GM19023 (cell line): ENCODE data around the gene PDIK1L.

Experiments used
- ATAC-seq: cut with Tn5 transposase; IDR thresholded peaks from one replicate; pipeline ENCODE4 v1.9.1; 2021; ENCODE audit warnings: mild to moderate bottlenecking, moderate library complexity; ENCODE audit not compliant: unreplicated experiment

PDIK1L gene

GRCh38 chr1:26121854-26122773 lies 10.5 kb downstream of the PDIK1L start:
- ATAC-seq = no peak

DNA sequence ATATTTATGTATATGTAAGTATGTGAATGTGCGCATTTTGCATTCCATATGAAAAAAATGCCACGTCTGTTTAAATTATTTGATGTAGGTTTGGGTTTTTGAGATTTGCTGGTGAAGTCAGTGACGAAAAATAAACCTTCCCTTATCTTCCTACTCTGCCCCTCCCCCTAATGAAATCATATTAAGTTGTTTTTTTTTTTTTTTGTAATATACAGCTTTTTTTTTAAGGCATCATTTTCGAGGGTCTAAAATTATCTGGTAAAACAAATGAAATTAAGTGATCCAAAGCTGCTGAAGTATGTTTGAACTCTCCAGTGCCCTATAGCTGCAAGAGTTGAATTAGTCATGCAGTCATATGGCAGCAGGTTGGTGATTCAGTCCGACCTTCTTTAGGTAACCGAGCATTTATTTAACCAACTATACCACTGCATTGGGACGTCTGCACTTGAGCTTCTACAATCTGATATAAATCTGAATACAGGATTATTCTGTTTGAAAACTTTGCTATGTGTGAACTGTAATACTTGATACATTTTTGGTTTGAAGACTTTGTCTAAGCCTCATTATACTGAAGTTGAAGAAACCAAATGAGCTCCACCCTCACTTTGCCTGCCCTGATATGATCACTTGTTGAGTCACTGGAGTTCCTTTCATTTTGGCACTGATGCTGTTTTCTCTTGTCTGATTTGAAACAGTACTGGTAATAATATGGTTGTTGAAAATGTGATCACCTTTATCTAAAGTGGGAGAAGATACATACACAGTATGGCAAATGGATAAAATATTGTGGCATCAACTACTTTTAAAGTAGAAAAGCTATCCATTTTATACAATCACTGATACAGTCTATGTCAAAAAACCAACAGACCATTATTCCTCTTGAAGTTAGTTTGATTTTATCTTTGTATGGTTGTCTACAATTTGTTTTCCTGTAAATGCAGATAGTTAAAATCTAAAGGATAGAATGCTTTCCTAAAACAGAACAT lies 11.7 kb downstream of the PDIK1L start:
- no peak for ATAC-seq

- ATAC-seq = no peak
Observed at GRCh38 chr1:26124418-26125331, 13.1 kb downstream of the PDIK1L start.

GRCh38 chr1:26125382-26125781 lies 13.8 kb downstream of the PDIK1L start:
- no peak for ATAC-seq

DNA sequence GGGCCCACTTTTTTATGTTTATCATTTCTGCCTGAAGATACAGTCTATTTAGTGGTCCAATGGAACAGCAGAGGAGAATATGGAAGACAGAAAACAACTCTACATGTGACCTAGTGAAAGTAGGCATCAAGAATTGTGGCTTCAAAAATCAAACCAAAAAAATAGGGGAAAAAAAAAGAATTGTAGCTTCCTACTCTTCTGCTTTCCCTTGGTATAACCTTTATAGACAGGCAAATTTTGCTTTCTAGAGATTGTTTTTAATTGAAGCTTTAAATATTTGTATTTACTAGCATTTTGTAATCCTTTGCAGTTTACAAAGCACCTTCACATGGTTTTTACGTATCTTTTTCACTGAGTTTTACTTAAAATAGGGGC lies 14.3 kb downstream of the PDIK1L start:
- ATAC-seq = no peak

- peak; percentile 57 for ATAC-seq
Observed at GRCh38 chr1:26126321-26127084, 14.9 kb downstream of the PDIK1L start.

- no peak for ATAC-seq
Observed at GRCh38 chr1:26127235-26128163, 15.9 kb downstream of the PDIK1L start.

DNA sequence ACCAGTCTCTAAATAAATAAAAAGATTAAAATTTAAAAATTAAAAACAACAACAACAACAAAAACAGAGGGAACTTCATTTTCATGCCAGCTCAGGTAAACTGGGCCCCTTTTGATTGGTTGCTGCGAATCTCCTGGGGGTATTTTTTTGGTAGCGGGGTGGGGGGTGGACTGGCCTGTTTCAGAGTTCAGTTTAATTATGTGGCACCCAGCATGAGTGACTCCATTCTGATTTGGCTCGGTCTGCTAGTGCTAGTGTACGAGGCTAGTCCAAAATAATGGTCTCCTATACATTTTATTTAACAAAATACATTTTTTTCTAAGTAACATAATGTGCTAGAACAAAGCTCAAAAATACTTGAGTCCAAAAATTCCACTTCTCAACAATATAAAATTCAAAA lies 18.2 kb downstream of the PDIK1L start:
- no peak for ATAC-seq

GRCh38 chr1:26130695-26131094 lies 19.1 kb downstream of the PDIK1L start:
- no peak for ATAC-seq

DNA sequence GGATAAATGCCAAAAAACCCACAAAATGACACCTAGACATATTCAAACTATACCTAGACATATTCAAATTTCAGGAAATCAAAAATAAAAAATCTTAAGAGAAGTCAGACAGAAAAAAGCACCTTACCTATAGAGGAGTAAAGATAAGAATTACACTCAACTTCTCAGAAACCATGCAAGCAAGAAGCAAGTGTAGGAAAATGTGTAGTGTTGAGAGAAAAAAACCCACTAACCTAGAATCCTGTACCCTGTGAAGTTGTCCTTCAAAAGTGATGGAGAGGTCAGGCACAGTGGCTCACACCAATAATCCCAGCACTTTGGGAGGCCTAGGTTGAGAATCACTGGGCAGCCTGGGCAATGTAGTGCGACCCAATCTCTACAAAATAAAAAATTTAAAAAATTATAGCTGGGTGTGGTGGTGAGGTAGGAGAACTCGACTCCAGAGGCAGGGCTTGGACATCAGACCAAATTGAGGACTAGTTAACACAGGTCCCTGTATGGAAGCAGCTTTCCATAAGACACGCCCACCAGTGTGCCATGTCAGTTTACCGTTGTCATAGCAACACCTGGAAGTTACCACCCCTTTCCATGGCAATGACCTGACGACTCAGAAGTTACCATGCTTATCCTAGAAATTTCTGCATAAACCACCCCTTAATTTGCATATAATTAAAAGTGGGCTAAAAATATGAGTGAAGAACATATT lies 20.7 kb downstream of the PDIK1L start:
- ATAC-seq = no peak

- no peak for ATAC-seq
Observed at GRCh38 chr1:26132834-26133167, 21.2 kb downstream of the PDIK1L start.

- ATAC-seq = no peak
Observed at GRCh38 chr1:26134466-26134865, 22.8 kb downstream of the PDIK1L start.

DNA sequence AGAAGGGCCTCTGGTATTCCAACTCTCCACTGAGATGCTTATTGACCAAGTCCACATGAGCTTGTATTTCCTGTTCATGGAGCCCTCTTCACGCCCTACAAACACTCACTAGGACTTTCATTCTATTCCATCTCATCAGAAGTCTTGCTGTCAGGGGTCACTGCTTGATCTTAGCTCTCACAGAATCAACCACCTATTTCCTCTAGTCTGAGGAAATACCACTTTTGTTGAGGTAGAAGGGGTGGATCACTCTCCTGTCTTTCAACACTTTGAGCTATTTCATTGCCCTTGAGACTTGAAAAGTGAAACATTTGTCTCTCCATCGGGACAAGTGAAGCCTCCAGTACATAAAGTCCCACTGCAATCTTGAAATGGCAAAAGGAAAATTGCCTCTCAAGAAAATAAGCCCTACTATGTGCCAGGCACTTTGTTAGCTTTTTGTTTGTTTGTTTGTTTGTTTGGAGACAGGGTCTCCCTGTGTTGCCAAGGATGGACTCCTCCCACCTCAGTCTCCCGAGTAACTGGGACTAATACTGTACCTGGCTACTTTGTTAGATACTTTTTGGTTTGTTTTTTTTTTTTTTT lies 27.4 kb downstream of the PDIK1L start:
- ATAC-seq = no peak

DNA sequence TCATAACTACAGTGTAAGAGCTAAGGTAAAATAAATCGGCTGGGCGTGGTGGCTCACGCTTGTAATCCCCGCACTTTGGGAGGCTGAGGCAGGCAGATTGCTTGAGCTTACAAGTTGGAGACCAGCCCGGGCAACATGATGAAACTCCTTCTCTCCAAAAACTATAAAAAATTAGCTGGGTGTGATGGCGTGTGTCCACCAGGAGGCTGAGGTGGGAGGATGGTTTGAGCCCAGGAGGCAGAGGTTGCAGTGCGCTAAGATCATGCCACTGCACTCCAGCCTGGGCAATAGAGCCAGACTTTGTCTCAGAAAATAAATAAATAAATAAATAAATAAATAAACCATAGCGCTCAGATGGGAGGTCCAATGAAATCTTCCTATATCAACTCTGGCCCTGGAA lies 30.5 kb downstream of the PDIK1L start:
- no peak for ATAC-seq

DNA sequence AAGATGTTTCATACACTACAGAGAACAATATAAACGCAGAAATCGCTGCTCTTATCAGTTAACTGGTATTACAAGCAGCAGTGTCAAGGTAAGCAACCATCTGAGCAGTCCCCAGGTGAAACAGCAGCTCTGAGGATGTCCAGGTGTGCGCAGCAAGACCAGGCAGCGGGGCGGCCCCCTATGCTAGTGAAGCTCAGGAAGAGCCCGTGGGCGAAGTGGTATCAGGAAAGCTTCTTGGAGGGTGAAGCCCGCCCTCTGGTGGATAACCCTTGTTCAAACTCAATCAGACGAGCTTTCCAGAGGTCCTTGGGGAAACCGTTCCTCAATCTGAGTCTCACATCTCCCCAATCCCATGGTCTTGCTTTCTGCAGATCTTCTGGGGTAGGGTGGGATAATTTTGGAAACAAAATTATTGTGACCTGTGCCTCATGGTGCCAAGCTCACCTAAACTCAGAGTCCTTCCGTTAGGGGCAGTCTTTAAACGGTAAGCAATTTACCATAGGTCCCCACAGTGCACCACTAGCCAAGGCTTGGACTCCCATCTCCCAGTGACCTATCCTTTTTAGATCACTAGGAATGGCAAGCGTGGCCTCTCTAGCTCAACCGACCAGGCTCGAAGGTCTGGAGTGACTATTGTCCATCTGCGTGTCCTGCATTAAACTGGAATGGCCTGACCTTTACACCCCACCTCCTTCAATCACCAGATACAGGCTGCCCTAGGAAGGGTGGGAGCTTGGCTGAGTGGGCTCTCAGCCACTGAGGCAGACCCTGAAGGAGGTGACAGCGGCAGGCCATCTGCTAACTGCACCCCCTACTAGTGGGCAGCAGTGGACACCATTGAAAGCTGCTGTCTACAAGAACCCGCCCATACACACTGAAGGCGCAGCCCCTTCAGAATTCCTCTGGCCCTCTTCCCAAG lies 33.7 kb downstream of the PDIK1L start:
- no peak for ATAC-seq

DNA sequence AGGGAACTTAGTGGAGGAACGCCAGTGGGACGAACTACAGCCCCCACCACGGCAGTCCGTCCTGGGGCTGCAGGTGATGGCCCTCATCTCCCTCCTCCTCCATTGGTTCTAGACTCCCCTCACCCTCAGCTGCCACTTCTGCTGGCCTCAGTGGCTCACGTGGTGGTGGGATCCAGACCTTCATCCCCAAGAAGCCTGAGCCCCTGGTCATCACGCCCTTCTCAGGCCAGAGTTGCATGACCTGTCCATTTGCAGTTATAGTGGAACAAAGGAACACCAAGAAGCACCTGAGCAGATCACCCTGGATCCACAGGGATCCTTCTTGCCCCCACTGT lies 34.3 kb downstream of the PDIK1L start:
- ATAC-seq = no peak

DNA sequence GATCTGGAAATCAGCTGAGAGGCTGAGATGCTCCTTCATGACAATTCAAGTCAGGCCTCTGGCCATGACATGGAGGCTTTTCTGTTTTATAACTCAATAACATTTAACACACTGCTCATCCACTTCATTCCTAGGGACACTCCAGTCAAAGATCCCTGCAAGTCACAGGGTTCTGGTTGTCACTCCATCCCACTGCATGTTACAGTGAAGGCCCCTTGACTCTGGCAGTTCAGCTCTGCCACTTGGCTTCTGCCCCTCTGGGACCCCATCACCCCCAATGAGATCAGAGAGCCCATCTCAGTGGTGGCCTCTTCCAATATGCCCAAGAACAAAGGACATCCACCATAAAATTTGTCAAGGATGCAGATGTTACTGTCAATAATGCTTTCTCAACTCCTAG lies 37.3 kb downstream of the PDIK1L start:
- ATAC-seq = no peak
